A673 (cell line): ENCODE measurements around the gene TRIM10. TPM values are rescaled to one million over a fixed set of nuclear protein-coding genes. Genes with fewer than 3 reads are reported as not detected.
"Not testable (repeated sequence)": the region's sequence is repeated elsewhere in the genome, so short reads cannot be mapped to it uniquely, and the experiment has no call there.

Source experiments
- BruUV-seq: library from RNA; stranded (reverse); fragments of 400-500 nt; replicated peaks from 2 replicates; lab custom pipeline; 2021; lab: Mats Ljungman, UMichigan
- CTCF ChIA-PET: fragments of 300-600 bp; sonication (Branson Sonifier 250); formaldehyde crosslinking; loops from one replicate; lab custom pipeline; 2022; ENCODE audit warnings: antibody characterized with exemption; lab: Charles Lee
- POLR2A ChIA-PET: fragments of 300-600 bp; sonication (Branson Sonifier 250); formaldehyde crosslinking; loops from one replicate; lab custom pipeline; 2022; ENCODE audit warnings: antibody characterized with exemption; ENCODE audit not compliant: low non-redundant PET; lab: Charles Lee
- DNase-seq: peaks from one replicate; pipeline ENCODE4 v3.0.0-alpha.2; 2015; ENCODE audit warnings: low spot score
- H3K27ac ChIP-seq: fragments of 200-600 bp; sonication (generic); 2 replicates; pipeline ENCODE4 v1.5.1; 2016; ENCODE audit warnings: mixed run types, low read depth, mild to moderate bottlenecking, mixed read lengths, antibody characterized with exemption, low read length; ENCODE audit not compliant: poor library complexity, severe bottlenecking
- H3K27me3 ChIP-seq: fragments of 200-600 bp; sonication (generic); replicated peaks from 2 replicates; pipeline ENCODE4 v1.6.1; 2017; ENCODE audit warnings: mixed run types, low read depth, mild to moderate bottlenecking, mixed read lengths, antibody characterized with exemption, low read length; ENCODE audit not compliant: insufficient read depth, poor library complexity
- H3K36me3 ChIP-seq: fragments of 200-600 bp; sonication (generic); 2 replicates; pipeline ENCODE4 v1.6.1; 2016; ENCODE audit warnings: mixed run types, mild to moderate bottlenecking, mixed read lengths, antibody characterized with exemption, low read length; ENCODE audit not compliant: insufficient read depth, poor library complexity, severe bottlenecking
- H3K4me1 ChIP-seq: fragments of 200-600 bp; sonication (generic); 2 replicates; pipeline ENCODE4 v1.6.1; 2017; ENCODE audit warnings: mixed run types, mild to moderate bottlenecking, mixed read lengths, antibody characterized with exemption, low read length; ENCODE audit not compliant: insufficient read depth, poor library complexity, severe bottlenecking
- H3K4me3 ChIP-seq: fragments of 200-600 bp; sonication (generic); 2 replicates; pipeline ENCODE4 v1.5.1; 2016; ENCODE audit warnings: low read depth, mixed run types, mild to moderate bottlenecking, mixed read lengths, low read length; ENCODE audit not compliant: poor library complexity, severe bottlenecking
- H3K9me3 ChIP-seq: fragments of 200-600 bp; sonication (generic); 2 replicates; pipeline ENCODE4 v1.6.1; 2016; ENCODE audit warnings: mixed run types, low read depth, mild to moderate bottlenecking, mixed read lengths, antibody characterized with exemption, low read length; ENCODE audit not compliant: poor library complexity, severe bottlenecking
- CTCF ChIP-seq: fragments of 300-800, 200-600 bp; sonication (generic); conservative IDR thresholded peaks from 2 replicates; pipeline ENCODE4 v1.5.1; 2017; ENCODE audit warnings: low read depth, mild to moderate bottlenecking, antibody characterized with exemption, low read length, moderate library complexity, mixed read lengths
- EZH2 ChIP-seq: fragments of 200-600 bp; sonication (generic); IDR thresholded peaks from 2 replicates; pipeline ENCODE4 v1.6.1; 2017; ENCODE audit warnings: borderline replicate concordance, low read depth, mild to moderate bottlenecking, mixed read lengths, antibody characterized with exemption, low read length; ENCODE audit not compliant: poor library complexity, severe bottlenecking
- intact Hi-C: fragments of 100-400 bp; cut with micrococcal nuclease; formaldehyde crosslinking; loops from one replicate; pipeline ENCODE4 v1.10.0; 2022; ENCODE audit not compliant: unreplicated experiment
- total RNA-seq: library from RNA; stranded (reverse); gene quantifications from 2 replicates; pipeline ENCODE4 v1.2.3, GENCODE V29; 2021

TRIM10 gene
- total RNA-seq, 1 experiment from 2014 or later = not detected

GRCh38 chr6:30168741-30169140 lies 7.7 kb upstream of the TRIM10 start:
- Histone ChIP-seq H3K27ac (no peak overlapping the region), H3K4me1 (no peaks in the 10 kb centered on the region), H3K4me3 (no peak overlapping the region), H3K9me3 (no peaks in the 10 kb centered on the region), H3K36me3 (no peaks in the 10 kb centered on the region), H3K27me3 (peaks cover 45% of the 10 kb centered on the region)
- TF ChIP-seq EZH2 (no peak), CTCF (no peak)
- ChIA-PET CTCF (no interaction called here), POLR2A (no interaction called here)
- DNase-seq = no peak
- BruUV-seq = no TSS peak
- intact Hi-C loops = no loop called here

GRCh38 chr6:30167101-30167500 lies 6.1 kb upstream of the TRIM10 start:
- no peak overlapping the region for H3K27ac ChIP-seq
- POLR2A ChIA-PET = no interaction called here
- H3K36me3 ChIP-seq = no peaks in the 10 kb centered on the region
- H3K4me3 ChIP-seq = no peak overlapping the region
- no peak for DNase-seq
- TF ChIP-seq CTCF (no peak), EZH2 (no peak)
- H3K9me3 ChIP-seq = no peaks in the 10 kb centered on the region
- intact Hi-C loops = no loop called here
- H3K27me3 ChIP-seq = peaks cover 33% of the 10 kb centered on the region
- BruUV-seq = no TSS peak
- no peaks in the 10 kb centered on the region for H3K4me1 ChIP-seq
- CTCF ChIA-PET = no interaction called here

GRCh38 chr6:30165238-30165637 lies 4.2 kb upstream of the TRIM10 start:
- H3K4me1 ChIP-seq, H3K4me3 ChIP-seq, POLR2A ChIA-PET, intact Hi-C loops, H3K36me3 ChIP-seq, H3K27ac ChIP-seq, DNase-seq, BruUV-seq, CTCF ChIA-PET, H3K9me3 ChIP-seq: not testable (repeated sequence)
- H3K27me3 ChIP-seq = peaks cover 14% of the 10 kb centered on the region

GRCh38 chr6:30164714-30165113 lies 3.7 kb upstream of the TRIM10 start:
- intact Hi-C loops = no loop called here
- no TSS peak for BruUV-seq

More at GRCh38 chr6:30164714-30165113, 3.7 kb upstream of the TRIM10 start:
- H3K9me3 ChIP-seq = no peaks in the 10 kb centered on the region
- H3K36me3 ChIP-seq = no peaks in the 10 kb centered on the region
- H3K4me3 ChIP-seq = no peak overlapping the region
- ChIA-PET POLR2A (no interaction called here), CTCF (no interaction called here)
- DNase-seq = no peak
- no peak overlapping the region for H3K27ac ChIP-seq
- no peak for TF ChIP-seq EZH2
- no peak for TF ChIP-seq CTCF
- peaks cover 13% of the 10 kb centered on the region for H3K27me3 ChIP-seq
- no peaks in the 10 kb centered on the region for H3K4me1 ChIP-seq
